Endothelial cell of umbilical vein (primary cell): Measurements from ENCODE around the gene HOPX. TPM values are rescaled to one million over a fixed set of nuclear protein-coding genes. Genes with fewer than 3 reads are reported as not detected.

ENCODE experiments used
- Bru-seq: library from RNA; stranded (reverse); fragments of 400-500 nt; gene quantifications from one replicate; lab custom pipeline; 2021; lab: Mats Ljungman, UMichigan
- BruChase-seq, 2 experiments: library from RNA; stranded (reverse); fragments of 400-500 nt; gene quantifications; one replicate each; lab custom pipeline; 2021; lab: Mats Ljungman, UMichigan
- BruUV-seq: library from RNA; stranded (reverse); fragments of 400-500 nt; replicated peaks from 2 replicates; lab custom pipeline; 2021; lab: Mats Ljungman, UMichigan
- CTCF ChIA-PET: fragments of 300-600, 350-600 bp; sonication (Branson Sonifier 250); formaldehyde crosslinking; loops from one replicate; lab custom pipeline; 2021; ENCODE audit warnings: antibody characterized with exemption, inconsistent platforms; lab: Charles Lee
- POLR2A ChIA-PET: fragments of 300-600, 350-600 bp; sonication (Branson Sonifier 250); formaldehyde crosslinking; loops from one replicate; lab custom pipeline; 2021; ENCODE audit warnings: antibody characterized with exemption, inconsistent platforms; lab: Charles Lee
- DNase-seq: peaks from one replicate; pipeline ENCODE4 v3.0.0-alpha.2; 2011; ENCODE audit warnings: low read depth, low spot score
- FAIRE-seq: peaks from 2 replicates; lab custom pipeline; 2011; peaks lifted over from hg19 to GRCh38; lab: Jason Lieb, UNC
- H2AFZ ChIP-seq: 2 replicates; pipeline ENCODE4 v1.6.0; 2012; ENCODE audit warnings: low read depth, low read length, control low read depth, inconsistent platforms
- H3K27ac ChIP-seq: 2 replicates; pipeline ENCODE4 v1.5.1; 2011; ENCODE audit warnings: low read depth, mild to moderate bottlenecking, control low read depth, low read length, moderate library complexity; ENCODE audit not compliant: insufficient read depth
- H3K27me3 ChIP-seq, 2 experiments: 2 replicates each; pipeline versions ENCODE4 v1.6.0 to v1.6.1; 2011; ENCODE audit warnings: low read length in 2 of 2, mixed read lengths in 1 of 2; ENCODE audit not compliant: control insufficient read depth in 2 of 2, insufficient read depth in 2 of 2
- H3K36me3 ChIP-seq, 2 experiments: 2 replicates in 1 of 2; 3 replicates in 1 of 2; pipeline ENCODE4 v1.5.1; 2011; ENCODE audit warnings: low read length in 2 of 2, mild to moderate bottlenecking in 1 of 2, moderate library complexity in 1 of 2; ENCODE audit not compliant: control insufficient read depth in 2 of 2, insufficient read depth in 2 of 2; ENCODE audit errors: extremely low read depth in 1 of 2
- H3K4me1 ChIP-seq: 3 replicates; pipeline ENCODE4 v1.5.1; 2011; ENCODE audit warnings: mild to moderate bottlenecking, low read length; ENCODE audit not compliant: control insufficient read depth, insufficient read depth; ENCODE audit errors: extremely low read depth
- H3K4me2 ChIP-seq: 2 replicates; pipeline ENCODE4 v1.6.1; 2011; ENCODE audit warnings: low read length, control low read depth, mixed read lengths; ENCODE audit not compliant: insufficient read depth
- H3K4me3 ChIP-seq, 3 experiments: fragments of 200-600 bp in 1 of 3; sonication (generic), shearing (Covaris generic) in 1 of 3; replicated peaks in 1 of 3; 2 replicates each; pipeline ENCODE4 v1.5.1; 2011 to 2016; ENCODE audit warnings: control low read depth in 3 of 3, low read length in 3 of 3, mild to moderate bottlenecking in 2 of 3, inconsistent platforms in 1 of 3, low read depth in 1 of 3, moderate library complexity in 1 of 3; ENCODE audit not compliant: insufficient read depth in 1 of 3
- H3K79me2 ChIP-seq: 2 replicates; pipeline ENCODE4 v1.6.0; 2012; ENCODE audit warnings: low read length, inconsistent platforms; ENCODE audit not compliant: control insufficient read depth, insufficient read depth
- H3K9ac ChIP-seq: replicated peaks from 2 replicates; pipeline ENCODE3; 2011; ENCODE audit warnings: low read length, control low read depth; ENCODE audit not compliant: insufficient read depth; ENCODE audit errors: extremely low read depth
- H3K9me1 ChIP-seq: replicated peaks from 3 replicates; pipeline ENCODE4 v1.6.0; 2011; ENCODE audit warnings: mild to moderate bottlenecking, low read length; ENCODE audit not compliant: control insufficient read depth, insufficient read depth; ENCODE audit errors: extremely low read depth
- H3K9me3 ChIP-seq: replicated peaks from 2 replicates; pipeline ENCODE4 v1.5.1; 2012; ENCODE audit warnings: low read length, inconsistent platforms; ENCODE audit not compliant: control insufficient read depth, insufficient read depth
- H4K20me1 ChIP-seq: replicated peaks from 2 replicates; pipeline ENCODE3; 2011; ENCODE audit warnings: mild to moderate bottlenecking, low read length; ENCODE audit not compliant: control insufficient read depth, insufficient read depth; ENCODE audit errors: extremely low read depth
- CTCF ChIP-seq, 2 donors: IDR thresholded peaks; 1 replicate in 1 of 2; 2 replicates in 1 of 2; pipeline ENCODE4 v1.5.1; 2011; ENCODE audit warnings: low read length in 2 of 2, mild to moderate bottlenecking in 2 of 2, moderate library complexity in 2 of 2, control low read depth in 1 of 2, inconsistent platforms in 1 of 2, low read depth in 1 of 2; ENCODE audit not compliant: insufficient read depth in 1 of 2; ENCODE audit errors: extremely low read depth in 1 of 2
- EZH2 ChIP-seq: IDR thresholded peaks from 2 replicates; pipeline ENCODE4 v1.6.1; 2012; ENCODE audit warnings: borderline replicate concordance, low read depth, mild to moderate bottlenecking, moderate library complexity, low read length, inconsistent platforms; ENCODE audit not compliant: severe bottlenecking
- FOS ChIP-seq: IDR thresholded peaks from 2 replicates; pipeline ENCODE4 v1.6.1; 2011; ENCODE audit warnings: mild to moderate bottlenecking, low read length, moderate library complexity, borderline replicate concordance; ENCODE audit not compliant: insufficient read depth
- GATA2 ChIP-seq: IDR thresholded peaks from 2 replicates; pipeline ENCODE4 v1.7.0; 2011; ENCODE audit warnings: low read depth, mild to moderate bottlenecking, moderate library complexity, mixed read lengths, low read length; ENCODE audit not compliant: insufficient read length, insufficient read depth
- JUN ChIP-seq: IDR thresholded peaks from 2 replicates; pipeline ENCODE4 v1.6.1; 2011; ENCODE audit warnings: borderline replicate concordance, low read depth; ENCODE audit not compliant: insufficient read length, insufficient read depth
- MAX ChIP-seq: IDR thresholded peaks from 2 replicates; pipeline ENCODE4 v1.6.1; 2011; ENCODE audit not compliant: insufficient read depth, insufficient read length
- MYC ChIP-seq: IDR thresholded peaks from one replicate; pipeline ENCODE4 v1.6.1; 2011; ENCODE audit warnings: mild to moderate bottlenecking, low read depth, low read length
- POLR2A ChIP-seq: IDR thresholded peaks from 2 replicates; pipeline ENCODE4 v1.6.1; 2012; ENCODE audit warnings: low read depth, mild to moderate bottlenecking, control low read depth, low read length
- POLR2AphosphoS5 ChIP-seq: IDR thresholded peaks from 2 replicates; pipeline ENCODE4 v1.6.1; 2012; ENCODE audit warnings: low read depth, mild to moderate bottlenecking, control low read depth, low read length, moderate library complexity; ENCODE audit not compliant: insufficient read depth
- dilution Hi-C: fragments of 300-500 bp; cut with MboI; formaldehyde crosslinking; loops from one replicate; pipeline ENCODE4 v1.15.0; 2019; ENCODE audit warnings: low sequenced_read_pairs; ENCODE audit not compliant: extremely low pct_ligation_motif_present
- intact Hi-C: fragments of 100-400 bp; cut with micrococcal nuclease; formaldehyde crosslinking; loops from one replicate; pipeline ENCODE4 v1.10.0; 2022
- long read RNA-seq: library from polyadenylated mRNA; stranded (forward); transcript quantifications from one replicate; pipeline ENCODE4 v2.0.0, GENCODE V29; 2021
- polyA minus RNA-seq, 3 experiments: library from RNA; depleted of rRNA, polyadenylated mRNA; stranded (reverse); fragments of >200 nt; gene quantifications; 1 replicate in 1 of 3; 2 replicates in 2 of 3; pipeline ENCODE4 v1.2.3, GENCODE V29; 2011
- polyA plus RNA-seq, 4 experiments: library from polyadenylated mRNA; depleted of rRNA in 3 of 4; stranded (reverse) in 3 of 4; unstranded in 1 of 4; fragments of >200 nt; gene quantifications; 2 replicates each; pipeline versions ENCODE4 v1.2.1 to v1.2.3, GENCODE V29; 2011 to 2012; ENCODE audit warnings: missing spikeins in 1 of 4
- total RNA-seq: library from RNA; stranded (reverse); gene quantifications from 2 replicates; pipeline ENCODE4 v1.2.3, GENCODE V29; 2021

Gene HOPX
- 0.62 and 5.8 TPM in 2 replicates for total RNA-seq
- polyA plus RNA-seq = 2.3 and 3.8 TPM in 2 replicates
- 6.4 and 8.8 TPM in 2 replicates for polyA plus RNA-seq (2011; cell fraction: cytosol; rRNA removed)
- polyA plus RNA-seq (2011; cell fraction: nucleus; rRNA removed) = 2.8 and 3.1 TPM in 2 replicates
- 2.8 and 8.4 TPM in 2 replicates for polyA plus RNA-seq (2012)
- 0.63 and 1.1 TPM in 2 replicates for polyA minus RNA-seq
- polyA minus RNA-seq (2011; cell fraction: cytosol; rRNA and poly(A)+ RNA removed) = not detected
- polyA minus RNA-seq (2011; cell fraction: nucleus; rRNA and poly(A)+ RNA removed) = 0.48 and 0.53 TPM in 2 replicates
- percentile 24 among the genes with signal in this experiment for Bru-seq, nascent RNA
- percentile 11 among the genes with signal in this experiment for BruChase-seq, experiment 1, labeled RNA remaining after a 6-hour chase
- percentile 11 among the genes with signal in this experiment for BruChase-seq, experiment 2, labeled RNA remaining after a 2-hour chase
- long read RNA-seq, partial matches to known transcripts = 0 of 2 reads
- long read RNA-seq, other reads (novel, unspliced or antisense) = 0 of 2 reads

- Histone ChIP-seq H3K4me3 (no peak within 1 kb of the TSS), H3K9me1 (no peaks in the 10 kb centered on the region), H3K4me1 (peaks cover 14% of the 10 kb centered on the region), H3K27me3 (peaks cover 0 to 4% of the 10 kb centered on the region in 2 experiments), H3K4me2 (no peak within 1 kb of the TSS), H3K9ac (no peak within 1 kb of the TSS), H3K9me3 (no peaks in the 10 kb centered on the region), H4K20me1 (no peaks in the 10 kb centered on the region), H3K36me3 (no peaks in the 10 kb centered on the region), H3K27ac (no peak within 1 kb of the TSS), H2AFZ (peak within 1 kb of the TSS; percentile 63), H3K79me2 (no peaks in the 10 kb centered on the region)
- POLR2A ChIA-PET = no interaction called here
- BruUV-seq = no TSS peak
- dilution Hi-C loops (no loop called here), intact Hi-C loops (no loop called here)
- CTCF ChIA-PET = no interaction called here
- TF ChIP-seq FOS = no peak
- TF ChIP-seq MYC = no peak
- TF ChIP-seq GATA2 = no peak
- no peak for TF ChIP-seq MAX
- TF ChIP-seq JUN = no peak
- no peak for TF ChIP-seq EZH2
- TF ChIP-seq POLR2AphosphoS5 = no peak
- no peak for TF ChIP-seq POLR2A
- no peak for TF ChIP-seq CTCF (IDR thresholded peaks at IDR 0.05; ENCODE audit: extremely low read depth in 1 of 2, insufficient read depth in 1 of 2, low read depth in 1 of 2, low read length in 2 of 2)
- FAIRE-seq (peak; percentile 63), DNase-seq (peak; percentile 15)
Measured at GRCh38 chr4:56681158-56681852, at the start of gene HOPX. Gene HOPX, minus strand, starts transcription at chr4:56681296. Its CDS starts 23,480 bp downstream, at chr4:56657816.
